GM19463 (cell line): Measurements from ENCODE around the gene SDK1.

Experiments used
- ATAC-seq: cut with Tn5 transposase; IDR thresholded peaks from one replicate; pipeline ENCODE4 v1.9.1; 2021; ENCODE audit warnings: mild to moderate bottlenecking, moderate library complexity; ENCODE audit not compliant: unreplicated experiment

SDK1 gene

DNA sequence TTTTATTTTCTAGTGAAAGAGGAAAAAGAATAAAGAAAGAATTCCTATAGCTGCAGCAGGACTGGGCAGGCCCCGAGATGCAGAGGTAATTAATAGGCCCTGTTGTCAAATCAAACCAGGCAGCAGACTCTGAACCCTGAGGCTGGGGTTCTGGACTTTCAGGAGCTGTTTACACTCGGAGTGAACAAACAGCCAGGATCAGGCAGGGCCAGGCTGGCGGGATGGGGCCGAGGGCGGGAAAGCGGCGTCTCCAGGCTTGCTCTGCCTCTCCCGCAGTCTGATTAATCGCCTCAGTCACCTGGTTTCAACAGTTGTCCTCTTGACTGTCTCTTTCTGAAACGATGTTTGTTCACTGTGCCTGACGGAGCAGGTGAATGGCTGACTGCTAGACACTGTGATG lies 705.6 kb downstream of the SDK1 start:
- ATAC-seq = no peak

DNA sequence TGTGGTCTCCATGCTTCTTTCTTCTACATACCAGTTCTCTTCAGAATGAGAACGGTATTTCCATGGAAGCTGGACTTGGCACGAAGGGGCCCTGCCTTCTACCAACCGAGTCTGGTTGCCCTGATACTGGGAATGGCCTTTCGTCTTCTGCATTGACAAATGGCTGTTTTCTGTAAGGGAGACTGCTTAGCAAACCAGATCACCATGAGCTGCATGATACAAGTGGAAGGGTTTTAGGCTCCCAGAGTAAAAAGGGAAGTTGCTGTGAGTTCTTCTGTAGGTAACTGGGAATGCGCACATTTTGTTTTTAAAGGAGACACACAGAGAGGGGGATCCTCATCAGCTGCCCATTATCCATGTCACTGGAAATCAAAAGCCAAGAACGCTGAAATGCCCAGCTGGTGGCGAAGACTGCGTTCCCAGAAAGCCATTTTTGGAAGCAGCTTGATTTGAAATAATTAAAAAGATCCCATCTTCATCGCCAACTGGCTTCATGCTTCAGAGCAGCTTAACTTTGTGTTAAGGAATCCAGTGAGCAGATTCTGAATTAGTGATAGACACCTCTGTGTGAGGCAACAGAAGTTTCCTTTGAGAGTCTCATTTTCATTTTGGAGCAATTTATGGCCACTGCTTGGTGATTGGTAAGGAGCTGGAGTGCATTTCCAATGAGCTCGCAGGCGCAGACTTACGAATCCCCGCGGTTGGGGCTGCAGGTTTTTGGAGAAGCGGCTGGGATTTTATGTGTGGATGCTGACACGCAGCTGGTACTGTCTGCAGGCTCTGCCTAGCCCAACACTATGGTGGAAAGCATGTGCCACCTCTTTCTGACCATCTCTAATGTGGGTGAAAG lies 708.4 kb downstream of the SDK1 start:
- no peak for ATAC-seq

DNA sequence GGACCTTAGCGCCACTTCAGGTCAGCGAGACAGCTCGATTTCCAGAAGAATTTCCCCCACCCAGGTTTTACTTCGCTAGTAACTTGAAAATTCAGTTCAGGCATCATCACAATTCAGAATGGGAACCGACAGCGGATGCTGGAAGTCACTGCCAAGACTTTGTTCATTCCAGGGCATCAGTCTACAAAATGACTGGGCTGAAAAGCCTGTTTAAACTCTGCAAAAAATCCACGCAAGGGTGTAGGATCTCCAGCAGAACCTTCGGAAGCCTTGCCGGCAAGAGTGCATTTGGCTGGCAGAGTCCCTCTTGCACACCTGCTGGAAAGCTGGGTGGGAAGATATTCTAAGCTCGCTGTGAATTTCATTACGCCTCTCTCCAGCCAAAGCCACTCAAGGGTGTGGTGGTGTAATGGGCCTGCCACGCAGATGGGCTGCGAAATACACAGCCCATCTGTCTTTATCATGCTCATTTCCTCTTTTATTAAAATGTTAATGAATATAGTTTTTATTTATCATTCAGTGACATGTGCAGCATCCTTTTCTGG lies 709.1 kb downstream of the SDK1 start:
- ATAC-seq = no peak

DNA sequence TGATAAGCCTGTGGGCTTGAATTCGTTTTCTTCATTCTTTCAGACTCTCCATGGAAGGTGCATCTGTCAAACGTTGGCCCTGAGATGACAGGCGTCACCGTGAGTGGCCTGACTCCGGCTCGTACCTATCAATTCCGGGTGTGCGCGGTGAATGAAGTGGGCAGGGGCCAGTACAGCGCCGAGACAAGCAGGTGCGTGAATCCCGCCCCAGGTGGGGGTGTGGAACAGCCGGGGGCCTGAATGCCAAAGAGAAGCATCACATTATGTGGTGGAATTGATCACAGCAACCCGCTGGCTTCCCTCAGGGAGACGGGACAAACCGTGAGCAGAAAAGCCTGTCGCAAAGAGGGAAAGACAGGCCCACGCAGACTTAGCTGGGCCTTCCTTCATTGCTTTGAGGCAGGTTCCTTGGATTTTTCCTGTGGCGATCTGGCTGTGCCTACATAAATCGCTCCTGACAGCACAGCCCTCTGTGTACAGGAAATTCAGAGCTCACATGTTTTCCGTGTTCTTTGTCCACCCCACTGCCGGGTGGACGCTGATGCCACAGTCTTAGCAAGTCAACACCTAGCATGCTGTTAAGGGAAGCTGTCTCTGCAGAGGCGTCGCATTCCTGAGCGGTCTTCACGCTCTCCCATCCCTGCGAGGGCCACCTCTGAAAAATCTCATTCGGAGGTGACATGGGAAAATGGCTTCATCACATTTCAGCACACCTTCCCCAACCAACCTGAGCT lies 710.0 kb downstream of the SDK1 start:
- no peak for ATAC-seq

DNA sequence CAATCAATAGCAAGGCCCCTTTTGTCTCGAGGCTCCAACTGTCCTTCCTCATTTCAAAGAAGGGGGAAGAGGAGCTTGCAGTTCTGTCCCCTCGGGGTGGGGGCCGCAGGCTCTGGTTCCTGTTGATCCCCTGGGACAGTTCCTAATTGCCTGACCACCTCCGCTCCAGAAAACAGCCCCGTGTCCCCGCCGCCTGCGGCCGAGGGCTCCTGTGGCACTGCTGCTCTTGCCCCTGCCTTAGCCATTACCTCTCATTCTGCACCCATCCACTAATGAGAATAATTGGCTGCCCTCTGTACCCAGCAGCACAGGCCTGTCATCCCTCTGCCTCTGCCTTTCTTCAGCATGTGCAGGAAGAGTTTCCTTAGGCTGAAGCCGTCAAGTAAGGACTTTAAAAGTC lies 712.7 kb downstream of the SDK1 start:
- no peak for ATAC-seq

DNA sequence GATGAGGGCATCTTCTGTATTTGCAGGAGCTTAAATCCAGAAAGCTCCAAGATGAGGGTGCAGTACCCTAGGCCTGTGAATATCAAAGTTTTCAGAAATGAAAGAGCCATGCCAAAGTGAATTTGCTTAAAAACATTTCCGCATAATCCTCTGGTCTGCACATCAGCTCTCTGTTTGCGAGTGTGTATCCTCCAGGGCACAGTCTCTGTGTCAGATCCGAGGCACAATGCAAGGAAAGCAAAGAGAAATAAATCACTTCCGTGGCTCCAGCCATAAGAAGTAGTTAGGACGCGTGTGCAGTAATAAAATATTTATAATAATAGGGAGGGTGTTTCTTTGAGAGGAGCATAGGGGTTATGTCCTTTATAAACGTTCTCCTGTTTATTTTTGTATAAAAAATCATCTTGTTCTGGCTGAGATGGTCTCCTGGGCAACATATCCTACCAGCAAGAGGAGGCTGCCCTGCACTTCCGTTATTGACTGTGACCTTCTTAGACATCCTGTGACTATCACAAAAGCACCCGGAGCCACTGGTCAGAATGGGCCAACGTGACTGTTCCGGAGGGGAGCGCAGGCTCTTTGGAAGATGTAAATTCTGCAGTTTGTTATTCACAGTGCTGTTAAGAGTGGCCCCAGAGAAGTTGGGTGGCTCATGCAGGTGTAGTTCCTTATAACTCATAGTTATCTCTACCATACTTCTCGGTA lies 713.4 kb downstream of the SDK1 start:
- no peak for ATAC-seq

DNA sequence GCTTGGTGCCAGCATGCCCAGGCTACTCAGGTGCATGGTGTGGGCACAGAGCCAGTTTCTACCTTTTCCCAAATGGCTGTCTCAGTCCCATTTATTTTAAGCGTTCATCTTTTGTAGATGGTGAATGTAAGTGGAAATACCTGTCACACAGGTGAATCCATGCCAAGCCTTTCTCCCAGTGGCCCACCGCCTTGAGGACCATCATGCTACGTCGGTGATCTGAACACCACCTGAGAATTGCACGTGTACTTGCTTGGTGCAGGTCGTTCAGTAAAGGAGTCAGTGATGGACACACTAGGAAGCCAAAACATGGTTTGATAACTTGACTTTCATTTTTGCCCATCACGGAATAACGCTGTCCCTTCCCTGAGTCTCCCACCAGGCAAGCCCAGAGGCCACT lies 714.3 kb downstream of the SDK1 start:
- ATAC-seq = no peak

DNA sequence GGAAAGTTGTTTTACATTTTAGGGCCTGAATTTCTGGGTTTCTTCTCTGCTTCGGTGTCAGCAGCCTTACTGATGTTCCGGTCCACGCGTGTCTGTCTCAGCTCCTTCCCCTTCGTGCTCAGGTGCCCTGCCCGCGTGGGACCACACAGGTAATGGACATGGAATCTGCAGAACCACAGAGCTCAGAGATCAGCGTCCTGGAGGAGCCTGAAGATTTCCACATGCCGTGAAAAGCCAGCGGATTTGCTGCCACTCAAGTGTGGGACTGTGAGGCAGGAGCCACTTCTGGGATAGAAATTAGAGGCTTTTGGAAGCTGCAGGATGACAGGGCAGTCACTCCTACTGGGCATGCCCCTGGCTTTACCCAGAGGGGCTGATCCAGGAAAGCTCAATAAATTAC lies 714.9 kb downstream of the SDK1 start:
- ATAC-seq = no peak

DNA sequence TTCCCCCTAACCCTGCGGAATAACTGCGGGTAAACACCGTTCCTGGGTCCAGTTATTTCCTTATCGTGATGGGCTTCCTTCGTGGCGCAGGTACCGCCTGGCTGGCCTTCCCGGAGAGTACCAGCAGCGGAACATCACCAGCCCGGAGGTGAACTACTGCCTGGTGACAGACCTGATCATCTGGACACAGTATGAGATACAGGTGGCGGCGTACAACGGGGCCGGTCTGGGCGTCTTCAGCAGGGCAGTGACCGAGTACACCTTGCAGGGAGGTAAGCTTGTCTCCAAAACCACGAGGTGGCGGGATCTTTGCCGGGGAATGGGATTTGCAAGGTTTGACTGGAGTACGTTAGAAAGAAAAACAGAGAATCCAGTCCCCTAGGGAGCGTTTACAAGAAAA lies 716.0 kb downstream of the SDK1 start:
- ATAC-seq = no peak

DNA sequence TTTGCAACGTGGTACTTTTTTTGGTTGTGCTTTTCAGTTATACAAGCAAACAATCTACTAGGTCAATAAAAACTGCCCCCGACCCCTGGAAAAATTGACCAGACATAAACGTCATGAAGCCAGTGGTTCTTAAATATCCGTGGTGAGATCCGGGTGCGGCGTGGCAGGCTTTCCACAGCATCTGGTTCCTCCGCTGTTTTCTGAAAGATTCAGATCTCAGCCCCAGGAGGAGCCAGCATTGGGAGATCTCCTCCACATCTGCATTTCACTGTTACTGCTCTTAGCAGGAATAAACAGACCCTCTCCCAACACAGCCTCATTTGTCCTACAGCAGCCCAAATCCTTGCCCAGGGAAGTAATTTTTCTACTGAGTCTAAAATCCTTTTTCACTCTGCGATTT lies 716.7 kb downstream of the SDK1 start:
- ATAC-seq = no peak

DNA sequence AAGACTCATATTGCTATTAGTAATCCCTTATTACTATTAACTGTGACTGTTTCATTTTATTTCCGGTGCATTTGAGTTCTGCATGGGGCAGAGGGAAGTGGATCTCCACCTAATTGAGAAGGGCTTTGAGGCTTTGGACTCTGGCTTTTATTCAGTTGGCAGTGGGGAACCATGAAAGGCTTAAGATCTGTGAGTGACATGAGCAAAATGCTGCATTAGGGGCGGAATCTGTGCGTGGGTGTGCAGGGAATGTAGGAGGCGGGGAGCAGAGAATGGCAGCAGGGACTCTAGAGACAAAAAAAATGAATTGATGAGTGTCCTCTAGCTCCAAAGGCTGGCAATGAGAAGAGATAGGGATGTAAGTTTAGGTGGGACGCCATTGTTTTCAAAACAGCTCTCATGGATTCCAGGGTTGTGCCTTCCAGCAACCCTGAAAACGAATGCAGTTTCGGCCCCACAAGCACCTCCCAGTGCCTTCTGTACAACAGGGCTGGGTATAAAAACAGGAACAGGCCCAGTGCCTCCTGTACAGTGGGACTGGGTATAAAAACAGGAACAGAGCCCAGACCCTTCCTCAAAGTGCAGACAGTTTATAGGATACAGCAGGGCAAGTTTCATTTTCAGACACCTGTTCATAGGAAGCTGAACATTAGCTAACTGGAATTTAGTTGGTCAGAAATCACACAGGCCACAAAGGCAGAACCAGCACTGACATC lies 717.7 kb downstream of the SDK1 start:
- no peak for ATAC-seq

DNA sequence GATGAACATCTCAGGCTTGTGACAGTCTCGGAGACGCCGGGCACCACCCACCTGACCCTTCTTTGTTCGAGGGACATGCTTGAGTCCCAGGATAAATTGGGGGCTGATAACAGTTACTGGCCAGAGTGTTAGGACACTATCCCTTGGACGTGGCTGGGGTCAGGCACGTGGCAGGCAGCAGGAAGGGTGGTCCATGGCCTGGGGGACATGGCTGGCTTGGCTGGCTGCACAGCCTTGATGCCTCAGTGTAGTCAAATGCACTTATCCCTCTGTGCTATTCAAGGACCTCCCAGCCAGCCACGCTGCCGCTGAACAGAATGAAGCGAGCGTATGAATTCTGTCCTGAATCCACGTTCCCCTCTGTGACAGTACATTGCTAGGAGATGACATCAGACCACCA lies 719.0 kb downstream of the SDK1 start:
- ATAC-seq = no peak

DNA sequence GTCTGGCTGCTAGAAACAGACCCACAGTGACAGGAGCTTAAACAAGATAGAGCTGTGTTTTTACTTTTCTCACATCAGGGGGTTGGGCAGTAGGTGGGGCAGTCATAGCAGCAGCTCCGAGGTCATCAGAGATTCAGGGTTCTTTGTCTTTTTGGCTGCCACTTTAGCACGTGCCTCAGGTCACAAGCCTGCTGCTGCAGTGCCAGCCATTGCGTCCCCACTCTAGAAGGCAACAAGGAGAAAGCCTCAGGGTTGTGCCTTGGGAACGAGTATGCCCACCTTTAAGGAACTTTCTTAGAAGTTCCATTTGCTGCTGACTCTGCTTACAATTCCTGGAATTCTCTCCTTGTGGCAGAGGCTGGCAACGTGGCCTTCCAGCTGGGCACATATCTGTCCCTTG lies 720.4 kb downstream of the SDK1 start:
- ATAC-seq = no peak

DNA sequence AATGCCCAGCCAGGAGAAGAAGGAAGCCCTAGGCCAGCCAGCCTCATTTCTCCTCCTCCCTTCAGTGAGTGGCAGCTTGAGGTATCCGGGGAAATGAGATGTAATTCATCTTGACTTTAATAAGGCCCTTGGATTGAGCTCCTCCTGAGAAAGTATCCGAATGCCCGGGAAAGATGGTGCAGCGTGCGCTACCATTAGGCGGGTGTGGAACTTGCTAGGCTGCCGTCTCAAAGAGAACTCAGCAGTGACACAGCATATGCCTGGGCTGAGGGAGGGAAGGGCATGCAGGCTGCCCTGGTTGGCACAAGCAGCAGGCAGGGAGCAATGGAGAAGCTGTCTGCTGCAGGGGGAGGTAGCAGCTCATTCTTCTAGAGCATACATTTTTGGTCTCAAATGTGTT lies 721.2 kb downstream of the SDK1 start:
- no peak for ATAC-seq

DNA sequence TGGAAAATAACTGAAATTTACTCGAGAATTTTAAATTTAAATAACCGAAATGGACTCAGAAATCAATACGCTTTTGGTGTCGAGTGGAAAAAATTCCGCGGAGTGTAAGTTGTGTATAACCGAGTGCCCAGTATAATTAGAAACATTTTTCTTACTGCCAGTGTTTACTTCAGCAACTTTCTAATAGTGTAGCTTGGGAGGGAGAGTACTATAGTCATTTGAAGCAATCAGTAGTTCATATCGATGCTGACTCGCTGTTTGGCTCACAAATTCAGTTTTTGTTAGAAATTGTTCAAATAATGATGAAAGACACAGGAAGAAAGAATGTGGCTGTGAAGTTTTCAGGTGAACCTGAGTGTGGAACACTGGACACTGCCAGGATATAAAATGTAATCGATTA lies 722.5 kb downstream of the SDK1 start:
- no peak for ATAC-seq

DNA sequence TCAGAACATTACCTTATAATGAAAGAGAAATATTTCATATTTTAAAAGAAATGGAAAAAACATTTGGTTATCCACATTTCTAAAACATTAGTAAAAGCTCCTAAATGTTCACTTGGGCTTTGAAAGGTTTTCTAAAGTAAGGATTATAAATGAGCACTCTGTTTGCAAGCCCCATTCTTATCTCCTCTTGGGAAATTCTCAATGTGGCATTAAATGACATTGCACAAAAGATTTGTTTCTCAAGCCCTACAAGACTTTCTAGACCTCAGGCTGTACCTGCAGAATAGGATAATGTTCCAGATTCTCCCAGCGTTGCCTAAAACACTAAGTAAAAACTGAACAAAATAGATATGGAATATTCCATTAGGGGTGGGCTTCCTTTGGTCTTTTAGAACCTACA lies 723.1 kb downstream of the SDK1 start:
- ATAC-seq = no peak

DNA sequence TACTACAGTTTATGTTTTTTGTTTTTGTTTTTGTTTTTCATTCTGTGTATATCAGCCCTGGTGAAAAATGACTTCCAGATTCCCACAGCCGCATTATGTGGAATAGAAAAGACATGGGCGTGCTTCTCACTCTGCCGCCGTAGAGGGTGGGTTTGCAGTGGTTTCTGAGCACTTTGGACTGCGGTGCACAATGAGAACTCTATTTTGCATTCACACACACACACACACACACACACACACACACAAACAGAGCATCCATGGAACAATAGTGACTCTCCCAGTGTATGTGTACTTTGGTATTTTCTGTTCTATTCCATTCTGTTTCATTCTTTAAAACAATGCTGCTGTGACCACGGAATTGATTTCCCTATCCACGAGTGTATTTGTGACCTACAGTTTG lies 723.8 kb downstream of the SDK1 start:
- no peak for ATAC-seq

DNA sequence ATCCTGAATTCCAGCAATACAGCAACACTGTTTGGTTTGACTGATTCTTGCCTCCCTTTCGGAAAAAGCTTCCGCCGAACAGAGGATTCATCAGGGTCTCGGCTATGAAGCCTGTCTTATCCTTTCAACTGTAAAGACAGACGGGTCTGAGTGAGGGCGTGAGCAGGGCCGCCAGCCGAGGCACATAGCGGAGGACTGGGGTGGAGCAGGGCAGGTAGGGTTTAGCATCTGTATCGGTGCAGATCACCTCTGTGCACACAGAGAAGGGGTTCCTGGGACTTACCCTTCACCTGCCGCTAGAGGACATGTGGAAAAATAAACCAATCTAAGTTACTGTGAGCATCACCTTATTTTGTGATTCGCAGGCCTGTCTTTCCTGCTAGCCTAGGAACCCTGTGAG lies 724.2 kb downstream of the SDK1 start:
- ATAC-seq = no peak

DNA sequence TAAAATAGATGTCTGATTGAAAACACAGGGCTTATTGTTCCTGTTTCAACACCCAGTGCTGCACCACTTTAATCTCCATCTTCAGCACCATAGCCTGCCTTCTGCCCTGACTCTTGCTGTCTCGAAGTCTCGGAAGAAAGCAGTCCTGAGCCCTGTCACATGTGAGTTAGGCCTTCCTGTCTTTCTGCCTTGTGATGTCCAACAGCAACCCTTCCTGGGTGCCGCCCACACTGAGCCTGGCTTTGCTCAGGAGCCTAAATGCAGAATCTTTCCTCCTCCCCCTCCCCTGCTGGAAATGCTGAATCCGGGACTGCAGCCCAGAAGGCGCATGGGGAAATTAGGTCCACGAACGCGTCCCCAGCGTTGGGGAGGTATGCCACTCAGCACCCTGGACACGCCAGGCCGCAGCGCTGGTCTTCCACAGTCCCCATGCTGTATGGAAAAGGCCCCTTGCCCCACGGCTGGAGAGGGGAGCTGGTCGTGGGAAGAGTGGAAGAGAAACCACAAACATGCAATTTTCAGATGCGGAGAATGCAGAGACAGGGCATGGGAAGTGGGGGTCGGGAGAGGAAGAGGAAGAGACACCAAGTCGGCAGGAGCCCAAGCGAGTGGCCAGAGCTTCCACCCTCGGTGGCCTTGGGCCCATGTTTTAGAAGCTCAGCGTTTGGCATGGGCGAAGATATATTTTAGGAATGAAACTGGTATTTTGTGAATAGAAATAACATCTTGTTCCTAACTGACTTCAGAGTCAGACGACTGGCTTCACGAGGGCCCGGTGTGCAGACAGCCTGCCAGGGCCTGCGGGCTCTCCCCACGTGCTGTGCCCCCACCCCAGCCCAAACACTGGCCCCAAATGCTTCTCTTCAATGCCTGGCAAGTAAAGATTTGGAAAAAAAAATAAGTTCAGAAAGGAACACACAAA lies 724.9 kb downstream of the SDK1 start:
- no peak for ATAC-seq

DNA sequence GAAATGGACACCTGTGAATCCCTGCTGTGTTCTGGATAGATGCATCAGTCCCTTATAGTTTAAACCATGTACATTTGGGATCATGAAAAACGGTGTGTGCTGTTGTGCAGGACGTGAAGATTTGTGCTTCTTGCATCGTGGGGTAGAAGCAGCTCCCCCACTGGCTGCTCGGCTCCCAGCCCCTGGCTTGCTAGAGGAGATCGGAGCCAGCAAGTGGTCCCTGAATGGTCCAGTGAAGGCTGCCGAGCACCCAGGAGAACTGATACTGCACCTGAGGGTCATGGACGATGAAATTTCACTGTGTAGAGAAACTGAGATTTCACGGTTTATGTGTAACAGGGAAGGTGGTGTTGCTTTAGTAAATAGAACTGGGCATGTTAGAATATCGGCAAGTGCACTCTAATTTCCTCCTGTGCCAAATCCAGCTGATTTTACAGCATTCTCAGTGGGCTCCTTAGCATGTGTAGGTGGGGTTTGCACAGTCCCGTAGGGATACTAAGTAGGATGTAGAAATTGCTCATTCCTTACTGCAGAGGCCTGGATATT lies 726.0 kb downstream of the SDK1 start:
- ATAC-seq = no peak
